ENCODE results near the gene HIPK4. TPM values are rescaled to one million over a fixed set of nuclear protein-coding genes. Genes with fewer than 3 reads are reported as not detected.
A peak's percentile ranks its signal among the peaks of the same experiment; 100 is the strongest.

HIPK4 gene
- total RNA-seq, 1 donor from 2014 or later = not detected

DNA sequence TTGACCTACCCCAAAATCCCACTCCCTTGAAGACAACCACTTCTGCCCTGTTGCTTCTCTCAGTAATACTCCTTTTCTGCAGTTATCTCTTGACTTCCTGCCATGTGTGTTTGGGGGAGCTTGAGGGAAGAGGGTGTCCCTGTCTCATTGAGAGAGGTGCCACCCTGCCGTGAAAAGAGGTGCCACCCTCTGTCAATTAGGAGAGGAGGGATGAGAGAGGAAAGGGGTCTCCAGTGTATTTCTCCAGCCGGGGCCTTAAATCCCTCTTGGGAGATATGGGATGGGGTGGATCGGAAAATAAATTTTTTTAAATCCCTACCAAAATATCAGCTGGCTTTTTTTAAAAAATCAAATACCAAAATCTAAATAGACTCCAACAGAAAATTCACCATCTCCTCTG lies 25.0 kb downstream of the HIPK4 start:
- H3K4me3 ChIP-seq (ENCODE audit: insufficient read depth, low read depth, low read length) = peak overlapping the region; percentile 53
- Mint-ChIP-seq H3K4me3 (ENCODE audit: unreplicated experiment) (peak overlapping the region; percentile 83), H3K36me3 (ENCODE audit: low read depth, unreplicated experiment) (peaks cover 4% of the 10 kb centered on the region), H3K9me3 (ENCODE audit: unreplicated experiment) (no peaks in the 10 kb centered on the region), H3K27ac (ENCODE audit: unreplicated experiment) (no peak overlapping the region), H3K27me3 (ENCODE audit: low read depth, unreplicated experiment) (no peaks in the 10 kb centered on the region), H3K4me1 (ENCODE audit: low read depth, unreplicated experiment) (peaks cover 16% of the 10 kb centered on the region)
- H2AFZ ChIP-seq (ENCODE audit: low read depth, low read length) = peak overlapping the region; percentile 70
- peaks cover 13% of the 10 kb centered on the region for H3K4me1 ChIP-seq (ENCODE audit: insufficient read depth, low read length)
- H3K27me3 ChIP-seq (ENCODE audit: insufficient read depth, low read length) = no peaks in the 10 kb centered on the region
- H3K36me3 ChIP-seq (ENCODE audit: insufficient read depth, low read length) = no peaks in the 10 kb centered on the region
- H3K4me2 ChIP-seq (ENCODE audit: low read length) = peak overlapping the region; percentile 83
- no peak for DNase-seq (ENCODE audit: low read depth)
- H3K27ac ChIP-seq (ENCODE audit: low read depth, low read length) = no peak overlapping the region
- TF ChIP-seq, protein P1, sequence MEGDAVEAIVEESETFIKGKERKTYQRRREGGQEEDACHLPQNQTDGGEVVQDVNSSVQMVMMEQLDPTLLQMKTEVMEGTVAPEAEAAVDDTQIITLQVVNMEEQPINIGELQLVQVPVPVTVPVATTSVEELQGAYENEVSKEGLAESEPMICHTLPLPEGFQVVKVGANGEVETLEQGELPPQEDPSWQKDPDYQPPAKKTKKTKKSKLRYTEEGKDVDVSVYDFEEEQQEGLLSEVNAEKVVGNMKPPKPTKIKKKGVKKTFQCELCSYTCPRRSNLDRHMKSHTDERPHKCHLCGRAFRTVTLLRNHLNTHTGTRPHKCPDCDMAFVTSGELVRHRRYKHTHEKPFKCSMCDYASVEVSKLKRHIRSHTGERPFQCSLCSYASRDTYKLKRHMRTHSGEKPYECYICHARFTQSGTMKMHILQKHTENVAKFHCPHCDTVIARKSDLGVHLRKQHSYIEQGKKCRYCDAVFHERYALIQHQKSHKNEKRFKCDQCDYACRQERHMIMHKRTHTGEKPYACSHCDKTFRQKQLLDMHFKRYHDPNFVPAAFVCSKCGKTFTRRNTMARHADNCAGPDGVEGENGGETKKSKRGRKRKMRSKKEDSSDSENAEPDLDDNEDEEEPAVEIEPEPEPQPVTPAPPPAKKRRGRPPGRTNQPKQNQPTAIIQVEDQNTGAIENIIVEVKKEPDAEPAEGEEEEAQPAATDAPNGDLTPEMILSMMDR (IDR thresholded peaks at IDR 0.05; ENCODE audit: insufficient read depth, low read depth, low read length) = no peak
- no peak for TF ChIP-seq EZH2 (IDR thresholded peaks at IDR 0.05; ENCODE audit: insufficient read depth, low read length)
- H3K9ac ChIP-seq (ENCODE audit: low read length) = peak overlapping the region; percentile 73
- no peak for FAIRE-seq
- H3K79me2 ChIP-seq (ENCODE audit: insufficient read depth, low read length) = no peaks in the 10 kb centered on the region
- H3K9me3 ChIP-seq (ENCODE audit: insufficient read depth, low read depth, low read length) = no peaks in the 10 kb centered on the region
- peaks cover 21% of the 10 kb centered on the region for H4K20me1 ChIP-seq (ENCODE audit: insufficient read depth, low read length)

DNA sequence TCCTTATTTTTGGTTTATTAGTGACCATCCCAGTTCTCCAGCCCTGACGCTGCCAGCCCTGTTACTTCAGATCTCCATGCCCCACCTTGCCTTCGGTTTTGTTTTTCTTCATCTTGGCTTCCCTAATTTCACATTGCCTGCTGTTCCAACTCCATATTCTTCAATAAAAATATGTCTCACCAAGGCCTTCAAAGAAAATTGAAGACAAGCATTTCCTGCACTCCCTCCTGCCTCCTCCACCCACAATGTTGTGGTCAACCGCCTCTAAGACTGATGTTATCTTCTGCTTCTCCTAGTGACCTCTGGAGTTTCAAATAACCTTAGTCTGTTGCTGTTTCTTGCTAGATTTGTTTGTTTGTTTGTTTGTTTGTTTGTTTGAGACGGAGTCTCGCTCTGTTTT lies 26.9 kb downstream of the HIPK4 start:
- H3K27me3 ChIP-seq (ENCODE audit: insufficient read depth, low read length) = no peaks in the 10 kb centered on the region
- peaks cover 13% of the 10 kb centered on the region for H3K4me1 ChIP-seq (ENCODE audit: insufficient read depth, low read length)
- no peaks in the 10 kb centered on the region for H3K36me3 ChIP-seq (ENCODE audit: insufficient read depth, low read length)
- no peak for TF ChIP-seq EZH2 (IDR thresholded peaks at IDR 0.05; ENCODE audit: insufficient read depth, low read length)
- TF ChIP-seq, protein P1 (IDR thresholded peaks at IDR 0.05; ENCODE audit: insufficient read depth, low read depth, low read length) = no peak
- FAIRE-seq (no peak), DNase-seq (ENCODE audit: low read depth) (no peak)
- H3K4me3 ChIP-seq (ENCODE audit: insufficient read depth, low read depth, low read length) = no peak overlapping the region
- H3K27me3 Mint-ChIP-seq (ENCODE audit: low read depth, unreplicated experiment) = no peaks in the 10 kb centered on the region
- H4K20me1 ChIP-seq (ENCODE audit: insufficient read depth, low read length) = peaks cover 19% of the 10 kb centered on the region
- no peak overlapping the region for H3K27ac Mint-ChIP-seq (ENCODE audit: unreplicated experiment)
- no peak overlapping the region for H3K27ac ChIP-seq (ENCODE audit: low read depth, low read length)
- H3K36me3 Mint-ChIP-seq (ENCODE audit: low read depth, unreplicated experiment) = peaks cover 2% of the 10 kb centered on the region
- H3K9ac ChIP-seq (ENCODE audit: low read length) = no peak overlapping the region
- H3K4me1 Mint-ChIP-seq (ENCODE audit: low read depth, unreplicated experiment) = peaks cover 15% of the 10 kb centered on the region
- no peaks in the 10 kb centered on the region for H3K9me3 ChIP-seq (ENCODE audit: insufficient read depth, low read depth, low read length)
- H3K4me2 ChIP-seq (ENCODE audit: low read length) = no peak overlapping the region
- no peaks in the 10 kb centered on the region for H3K9me3 Mint-ChIP-seq (ENCODE audit: unreplicated experiment)
- H3K79me2 ChIP-seq (ENCODE audit: insufficient read depth, low read length) = no peaks in the 10 kb centered on the region
- H2AFZ ChIP-seq (ENCODE audit: low read depth, low read length) = no peak overlapping the region
- H3K4me3 Mint-ChIP-seq (ENCODE audit: unreplicated experiment) = no peak overlapping the region

DNA sequence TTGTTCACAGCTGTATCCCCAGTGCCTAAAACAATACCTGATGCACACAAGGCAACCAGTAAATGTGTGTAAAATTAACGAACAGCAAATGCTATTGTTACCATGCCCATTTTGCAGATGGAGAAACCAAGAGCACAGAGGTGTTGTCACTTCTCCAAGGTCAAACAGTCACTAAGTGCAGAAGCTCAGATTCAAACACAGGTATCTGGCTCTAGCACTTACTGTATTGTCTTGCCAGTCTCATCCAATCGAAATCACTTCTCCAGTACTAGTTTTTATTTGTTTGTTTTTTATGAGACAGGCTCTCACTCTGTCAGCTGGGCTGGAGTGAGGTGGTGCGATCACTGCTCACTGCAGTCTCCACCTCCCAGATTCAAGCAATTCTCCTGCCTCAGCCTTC lies 27.8 kb downstream of the HIPK4 start:
- H3K27me3 Mint-ChIP-seq (ENCODE audit: low read depth, unreplicated experiment) = no peaks in the 10 kb centered on the region
- no peaks in the 10 kb centered on the region for H3K79me2 ChIP-seq (ENCODE audit: insufficient read depth, low read length)
- TF ChIP-seq, protein P1 (IDR thresholded peaks at IDR 0.05; ENCODE audit: insufficient read depth, low read depth, low read length) = no peak
- no peak for TF ChIP-seq EZH2 (IDR thresholded peaks at IDR 0.05; ENCODE audit: insufficient read depth, low read length)
- H3K36me3 Mint-ChIP-seq (ENCODE audit: low read depth, unreplicated experiment) = peaks cover 2% of the 10 kb centered on the region
- H4K20me1 ChIP-seq (ENCODE audit: insufficient read depth, low read length) = peaks cover 14% of the 10 kb centered on the region
- no peak overlapping the region for H3K9ac ChIP-seq (ENCODE audit: low read length)
- H3K27me3 ChIP-seq (ENCODE audit: insufficient read depth, low read length) = no peaks in the 10 kb centered on the region
- H3K4me2 ChIP-seq (ENCODE audit: low read length) = no peak overlapping the region
- H2AFZ ChIP-seq (ENCODE audit: low read depth, low read length) = no peak overlapping the region
- no peak for FAIRE-seq
- no peaks in the 10 kb centered on the region for H3K9me3 ChIP-seq (ENCODE audit: insufficient read depth, low read depth, low read length)
- no peaks in the 10 kb centered on the region for H3K9me3 Mint-ChIP-seq (ENCODE audit: unreplicated experiment)
- peaks cover 14% of the 10 kb centered on the region for H3K4me1 Mint-ChIP-seq (ENCODE audit: low read depth, unreplicated experiment)
- no peaks in the 10 kb centered on the region for H3K36me3 ChIP-seq (ENCODE audit: insufficient read depth, low read length)
- no peak overlapping the region for H3K27ac ChIP-seq (ENCODE audit: low read depth, low read length)
- H3K4me3 Mint-ChIP-seq (ENCODE audit: unreplicated experiment) = no peak overlapping the region
- no peak for DNase-seq (ENCODE audit: low read depth)
- no peak overlapping the region for H3K4me3 ChIP-seq (ENCODE audit: insufficient read depth, low read depth, low read length)
- peaks cover 13% of the 10 kb centered on the region for H3K4me1 ChIP-seq (ENCODE audit: insufficient read depth, low read length)
- peak overlapping the region; percentile 66 for H3K27ac Mint-ChIP-seq (ENCODE audit: unreplicated experiment)
